Keratinocyte (primary cell): ENCODE results near the gene TOMM40. TPM values are rescaled to one million over a fixed set of nuclear protein-coding genes. Genes with fewer than 3 reads are reported as not detected.

ENCODE experiments used
- DNase-seq: peaks from one replicate; pipeline ENCODE4 v3.0.0-alpha.2; 2011; ENCODE audit warnings: low read depth, missing footprints, low spot score
- FAIRE-seq: peaks from 2 replicates; lab custom pipeline; 2011; peaks lifted over from hg19 to GRCh38; lab: Jason Lieb, UNC
- H2AFZ ChIP-seq: 2 replicates; pipeline ENCODE4 v1.6.0; 2012; ENCODE audit warnings: low read length, control low read depth, inconsistent platforms; ENCODE audit not compliant: control insufficient read depth
- H3K27ac ChIP-seq: 2 replicates; pipeline ENCODE4 v1.5.1; 2011; ENCODE audit warnings: low read length; ENCODE audit not compliant: control insufficient read depth, insufficient read depth
- H3K27me3 ChIP-seq: 3 replicates; pipeline ENCODE4 v1.6.0; 2011; ENCODE audit warnings: low read length; ENCODE audit not compliant: control insufficient read depth, insufficient read depth; ENCODE audit errors: extremely low read depth
- H3K36me3 ChIP-seq, 2 experiments: 2 replicates in 1 of 2; 3 replicates in 1 of 2; pipeline ENCODE4 v1.5.1; 2011; ENCODE audit warnings: low read length in 2 of 2, mild to moderate bottlenecking in 1 of 2; ENCODE audit not compliant: control insufficient read depth in 2 of 2, insufficient read depth in 2 of 2; ENCODE audit errors: extremely low read depth in 1 of 2
- H3K4me1 ChIP-seq: 3 replicates; pipeline ENCODE4 v1.5.1; 2011; ENCODE audit warnings: low read length; ENCODE audit not compliant: control insufficient read depth, insufficient read depth; ENCODE audit errors: extremely low read depth
- H3K4me2 ChIP-seq: 3 replicates; pipeline ENCODE4 v1.6.0; 2011; ENCODE audit warnings: low read depth, low read length; ENCODE audit not compliant: control insufficient read depth, insufficient read depth; ENCODE audit errors: extremely low read depth
- H3K4me3 ChIP-seq, 3 experiments: fragments of 200-600 bp in 1 of 3; sonication (generic) in 1 of 3; 2 replicates in 2 of 3; 3 replicates in 1 of 3; pipeline ENCODE4 v1.5.1; 2011 to 2016; ENCODE audit warnings: low read length in 3 of 3, mild to moderate bottlenecking in 3 of 3, control low read depth in 2 of 3, inconsistent platforms in 1 of 3, low read depth in 1 of 3, mixed read lengths in 1 of 3, mixed run types in 1 of 3, moderate library complexity in 1 of 3; ENCODE audit not compliant: control insufficient read depth in 2 of 3, insufficient read depth in 2 of 3; ENCODE audit errors: extremely low read depth in 1 of 3
- H3K79me2 ChIP-seq: 2 replicates; pipeline ENCODE4 v1.6.0; 2012; ENCODE audit warnings: low read length; ENCODE audit not compliant: control insufficient read depth, insufficient read depth
- H3K9ac ChIP-seq: 3 replicates; pipeline ENCODE4 v1.6.0; 2011; ENCODE audit warnings: low read length; ENCODE audit not compliant: control insufficient read depth, insufficient read depth; ENCODE audit errors: extremely low read depth
- H3K9me1 ChIP-seq: 3 replicates; pipeline ENCODE4 v1.6.0; 2011; ENCODE audit warnings: low read length; ENCODE audit not compliant: control insufficient read depth, insufficient read depth; ENCODE audit errors: extremely low read depth
- H3K9me3 ChIP-seq: 2 replicates; pipeline ENCODE4 v1.5.1; 2012; ENCODE audit warnings: low read depth, low read length; ENCODE audit not compliant: control insufficient read depth
- H4K20me1 ChIP-seq: 3 replicates; pipeline ENCODE4 v1.6.0; 2011; ENCODE audit warnings: low read length; ENCODE audit not compliant: control insufficient read depth, insufficient read depth; ENCODE audit errors: extremely low read depth
- EZH2 ChIP-seq: IDR thresholded peaks from one replicate; pipeline ENCODE4 v1.6.1; 2012; ENCODE audit warnings: inconsistent platforms, mild to moderate bottlenecking, low read length, moderate library complexity
- dilution Hi-C: fragments of 300-500 bp; cut with MboI; formaldehyde crosslinking; loops from one replicate; pipeline ENCODE4 v1.7.0; 2020; ENCODE audit warnings: low sequenced_read_pairs; ENCODE audit not compliant: extremely low pct_ligation_motif_present
- polyA plus RNA-seq, 5 experiments: library from polyadenylated mRNA; depleted of rRNA in 3 of 5; stranded (reverse) in 3 of 5; stranded (forward) in 1 of 5; unstranded in 1 of 5; fragments of >200 nt; gene quantifications; 1 replicate in 1 of 5; 2 replicates in 3 of 5; 3 replicates in 1 of 5; pipeline versions ENCODE4 v1.2.1 to v1.2.3, GENCODE V29; 2011 to 2012; ENCODE audit warnings: missing spikeins in 2 of 5, low read depth in 1 of 5, low replicate concordance in 1 of 5
- TF ChIP-seq, protein P1 (sequence below), 3 experiments: IDR thresholded peaks in 1 of 3; conservative IDR thresholded peaks in 1 of 3; optimal IDR thresholded peaks in 1 of 3; 2 replicates in 2 of 3; 3 replicates in 1 of 3; pipeline versions ENCODE3 to v1.5.1; 2011; ENCODE audit warnings: low read length in 3 of 3, mild to moderate bottlenecking in 3 of 3, moderate library complexity in 2 of 3, control low read depth in 1 of 3, inconsistent platforms in 1 of 3; ENCODE audit not compliant: insufficient read depth in 2 of 3; ENCODE audit errors: extremely low read depth in 1 of 3

TOMM40 gene
- polyA plus RNA-seq, 1 donor (not counting 4 experiments of a cell fraction or from before 2014, with no cell fraction given): 46.9 TPM

DNA sequence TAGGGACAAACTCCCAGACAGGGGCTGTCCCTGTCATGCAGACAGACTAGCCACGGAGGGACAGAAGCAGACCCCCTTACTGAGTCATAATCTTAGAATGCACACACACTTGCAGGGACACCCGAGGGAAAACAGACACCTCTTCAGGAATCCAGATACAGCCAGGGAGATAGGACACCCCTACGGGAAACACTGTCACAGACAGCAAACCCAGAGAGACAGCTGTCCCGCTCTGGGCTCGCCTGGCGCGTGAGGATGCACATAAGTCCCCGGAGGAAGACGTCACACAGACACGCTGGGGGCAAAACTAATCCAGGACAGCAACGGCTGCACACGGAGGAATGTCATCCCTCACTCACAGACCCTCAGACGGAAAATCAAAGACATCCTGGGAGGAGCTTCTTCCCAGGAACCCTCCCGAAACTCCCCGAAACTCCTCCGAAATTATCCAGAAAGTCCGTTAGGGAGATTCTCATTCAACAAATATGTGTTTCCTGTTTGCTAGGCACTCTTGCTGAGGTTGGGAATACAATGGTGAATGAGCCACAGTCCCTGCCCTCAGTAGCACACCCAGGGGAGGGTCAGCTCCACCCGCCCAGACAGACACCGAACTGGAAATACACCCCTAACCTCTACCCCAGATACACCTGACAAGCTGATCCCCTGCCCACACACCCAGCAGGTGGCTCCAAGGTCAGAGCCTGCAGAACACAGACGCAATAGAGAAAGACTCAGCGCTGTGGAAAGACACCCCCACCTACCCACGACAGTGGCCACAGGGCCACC lies 15.2 kb upstream of the TOMM40 start:
- dilution Hi-C loops: no loop called here
- no peaks in the 10 kb centered on the region for H3K9me3 ChIP-seq
- peaks cover 32 to 33% of the 10 kb centered on the region in 2 experiments for H3K36me3 ChIP-seq
- no peak overlapping the region for H3K9ac ChIP-seq
- no peak overlapping the region for H2AFZ ChIP-seq
- H3K4me2 ChIP-seq: no peak overlapping the region
- FAIRE-seq (no peak), DNase-seq (no peak)
- H3K4me1 ChIP-seq: peaks cover 7% of the 10 kb centered on the region
- no peaks in the 10 kb centered on the region for H3K27me3 ChIP-seq
- TF ChIP-seq, protein P1, sequence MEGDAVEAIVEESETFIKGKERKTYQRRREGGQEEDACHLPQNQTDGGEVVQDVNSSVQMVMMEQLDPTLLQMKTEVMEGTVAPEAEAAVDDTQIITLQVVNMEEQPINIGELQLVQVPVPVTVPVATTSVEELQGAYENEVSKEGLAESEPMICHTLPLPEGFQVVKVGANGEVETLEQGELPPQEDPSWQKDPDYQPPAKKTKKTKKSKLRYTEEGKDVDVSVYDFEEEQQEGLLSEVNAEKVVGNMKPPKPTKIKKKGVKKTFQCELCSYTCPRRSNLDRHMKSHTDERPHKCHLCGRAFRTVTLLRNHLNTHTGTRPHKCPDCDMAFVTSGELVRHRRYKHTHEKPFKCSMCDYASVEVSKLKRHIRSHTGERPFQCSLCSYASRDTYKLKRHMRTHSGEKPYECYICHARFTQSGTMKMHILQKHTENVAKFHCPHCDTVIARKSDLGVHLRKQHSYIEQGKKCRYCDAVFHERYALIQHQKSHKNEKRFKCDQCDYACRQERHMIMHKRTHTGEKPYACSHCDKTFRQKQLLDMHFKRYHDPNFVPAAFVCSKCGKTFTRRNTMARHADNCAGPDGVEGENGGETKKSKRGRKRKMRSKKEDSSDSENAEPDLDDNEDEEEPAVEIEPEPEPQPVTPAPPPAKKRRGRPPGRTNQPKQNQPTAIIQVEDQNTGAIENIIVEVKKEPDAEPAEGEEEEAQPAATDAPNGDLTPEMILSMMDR (optimal IDR thresholded peaks at IDR 0.05 in 1 of 3, IDR thresholded peaks at IDR 0.05 in 1 of 3, conservative IDR thresholded peaks at IDR 0.05 in 1 of 3; ENCODE audit: extremely low read depth in 1 of 3, insufficient read depth in 2 of 3, low read length in 3 of 3): no peak
- TF ChIP-seq EZH2: no peak
- no peaks in the 10 kb centered on the region for H3K79me2 ChIP-seq
- no peak overlapping the region for H3K4me3 ChIP-seq
- no peaks in the 10 kb centered on the region for H4K20me1 ChIP-seq
- no peak overlapping the region for H3K27ac ChIP-seq
- no peaks in the 10 kb centered on the region for H3K9me1 ChIP-seq

DNA sequence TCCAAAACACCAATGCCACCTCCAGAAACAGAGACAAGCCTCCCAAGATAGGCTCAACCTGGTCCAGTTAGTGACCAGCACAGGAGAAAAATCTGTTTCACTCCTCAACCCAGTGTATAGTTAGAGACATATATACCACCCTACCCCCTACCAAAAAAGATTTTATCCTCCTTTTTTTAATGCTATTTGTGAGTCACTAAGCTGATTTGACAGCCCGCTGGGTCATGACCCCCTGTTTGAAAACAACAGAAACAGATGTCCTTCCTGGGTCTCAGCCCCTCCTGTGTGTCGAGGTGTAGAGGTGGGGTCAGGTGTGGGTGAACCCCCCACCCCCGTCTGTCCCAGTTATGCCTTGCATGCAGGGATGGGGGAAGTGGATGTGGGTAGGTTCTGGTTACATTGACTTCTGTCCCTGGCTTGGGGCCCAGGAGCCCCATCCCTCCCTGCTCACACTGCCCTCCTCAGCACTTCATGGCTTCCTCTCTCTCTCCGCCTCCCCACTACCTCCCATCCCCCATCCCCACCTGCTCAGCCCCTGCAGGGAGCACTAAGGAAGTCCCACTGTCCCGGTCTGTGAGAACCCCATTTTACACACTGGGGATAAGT lies 14.0 kb upstream of the TOMM40 start:
- no peak overlapping the region for H3K4me3 ChIP-seq
- H3K4me2 ChIP-seq: no peak overlapping the region
- no peaks in the 10 kb centered on the region for H3K9me3 ChIP-seq
- H3K27me3 ChIP-seq: no peaks in the 10 kb centered on the region
- H3K27ac ChIP-seq: no peak overlapping the region
- no peaks in the 10 kb centered on the region for H4K20me1 ChIP-seq
- TF ChIP-seq, protein P1 (optimal IDR thresholded peaks at IDR 0.05 in 1 of 3, IDR thresholded peaks at IDR 0.05 in 1 of 3, conservative IDR thresholded peaks at IDR 0.05 in 1 of 3; ENCODE audit: extremely low read depth in 1 of 3, insufficient read depth in 2 of 3, low read length in 3 of 3): no peak
- no peak for TF ChIP-seq EZH2
- peaks cover 7% of the 10 kb centered on the region for H3K4me1 ChIP-seq
- no peaks in the 10 kb centered on the region for H3K79me2 ChIP-seq
- no peak overlapping the region for H2AFZ ChIP-seq
- H3K9me1 ChIP-seq: no peaks in the 10 kb centered on the region
- dilution Hi-C loops: no loop called here
- H3K9ac ChIP-seq: no peak overlapping the region
- FAIRE-seq (no peak), DNase-seq (no peak)
- peaks cover 30 to 37% of the 10 kb centered on the region in 2 experiments for H3K36me3 ChIP-seq
